Lower leg skin (tissue), 3 donors: Measurements from ENCODE around the gene ARPC4.

Source experiments
- CTCF ChIP-seq, 3 donors: fragments of 450-650 bp; IDR thresholded peaks; one replicate each; pipeline ENCODE4 v1.5.1; 2016; ENCODE audit warnings: antibody characterized with exemption in 3 of 3, mild to moderate bottlenecking in 3 of 3, moderate library complexity in 2 of 3
- POLR2A ChIP-seq, 2 donors: fragments of 450-650 bp; IDR thresholded peaks; one replicate each; pipeline ENCODE4 v1.6.1; 2016 to 2017; ENCODE audit warnings: antibody characterized with exemption in 2 of 2, mild to moderate bottlenecking in 1 of 2, moderate library complexity in 1 of 2

- TF ChIP-seq CTCF (IDR thresholded peaks at IDR 0.05) = no peak
- TF ChIP-seq POLR2A (IDR thresholded peaks at IDR 0.05) = no peak
Measured at GRCh38 chr3:9762871-9763270, 30.0 kb upstream of the ARPC4 start.
